Fibroblast of lung (primary cell): ENCODE measurements around the gene USP31.

ENCODE experiments used
- EZH2 ChIP-seq: IDR thresholded peaks from 2 replicates; pipeline ENCODE4 v1.5.1; 2012; ENCODE audit warnings: low read length, control low read depth, mild to moderate bottlenecking; ENCODE audit errors: missing control alignments
- TF ChIP-seq, protein P1 (sequence below), 2 donors: IDR thresholded peaks in 1 of 2; conservative IDR thresholded peaks in 1 of 2; 1 replicate in 1 of 2; 2 replicates in 1 of 2; pipeline ENCODE4 v1.5.1; 2011 to 2012; ENCODE audit warnings: low read length in 2 of 2, control low read depth in 1 of 2, inconsistent platforms in 1 of 2, low read depth in 1 of 2, mild to moderate bottlenecking in 1 of 2

DNA sequence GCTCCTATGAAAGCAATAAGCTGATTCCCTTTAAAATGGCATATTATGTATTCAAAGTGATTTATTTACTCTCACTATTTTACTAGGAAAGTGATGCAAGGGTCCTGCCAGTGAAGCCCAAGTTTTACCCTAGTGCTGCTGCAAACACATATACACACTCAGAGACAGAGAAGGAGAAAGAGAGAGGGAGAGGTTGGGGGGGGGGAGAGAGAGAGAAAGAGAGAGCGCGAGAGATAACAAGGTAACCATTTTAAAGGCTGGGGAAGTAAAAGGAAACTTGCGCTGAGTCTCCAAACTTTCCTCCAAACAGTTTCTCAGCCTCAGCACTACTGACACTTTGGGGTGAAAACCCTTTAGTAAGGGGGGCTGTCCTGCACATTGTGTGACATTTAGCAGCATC, 5.9 kb downstream of the USP31 start:
- TF ChIP-seq, protein P1, sequence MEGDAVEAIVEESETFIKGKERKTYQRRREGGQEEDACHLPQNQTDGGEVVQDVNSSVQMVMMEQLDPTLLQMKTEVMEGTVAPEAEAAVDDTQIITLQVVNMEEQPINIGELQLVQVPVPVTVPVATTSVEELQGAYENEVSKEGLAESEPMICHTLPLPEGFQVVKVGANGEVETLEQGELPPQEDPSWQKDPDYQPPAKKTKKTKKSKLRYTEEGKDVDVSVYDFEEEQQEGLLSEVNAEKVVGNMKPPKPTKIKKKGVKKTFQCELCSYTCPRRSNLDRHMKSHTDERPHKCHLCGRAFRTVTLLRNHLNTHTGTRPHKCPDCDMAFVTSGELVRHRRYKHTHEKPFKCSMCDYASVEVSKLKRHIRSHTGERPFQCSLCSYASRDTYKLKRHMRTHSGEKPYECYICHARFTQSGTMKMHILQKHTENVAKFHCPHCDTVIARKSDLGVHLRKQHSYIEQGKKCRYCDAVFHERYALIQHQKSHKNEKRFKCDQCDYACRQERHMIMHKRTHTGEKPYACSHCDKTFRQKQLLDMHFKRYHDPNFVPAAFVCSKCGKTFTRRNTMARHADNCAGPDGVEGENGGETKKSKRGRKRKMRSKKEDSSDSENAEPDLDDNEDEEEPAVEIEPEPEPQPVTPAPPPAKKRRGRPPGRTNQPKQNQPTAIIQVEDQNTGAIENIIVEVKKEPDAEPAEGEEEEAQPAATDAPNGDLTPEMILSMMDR (conservative IDR thresholded peaks at IDR 0.05 in 1 of 2, IDR thresholded peaks at IDR 0.05 in 1 of 2; ENCODE audit: low read depth in 1 of 2, low read length in 2 of 2) = no peak
- no peak for TF ChIP-seq EZH2
